Measurements from ENCODE around the gene ACVR2B.

The ACVR2B gene

GRCh38 chr3:38473229-38473628 lies 19.5 kb downstream of the ACVR2B start:
- no peak overlapping the region for H2AFZ ChIP-seq
- no peaks in the 10 kb centered on the region for H3K36me3 ChIP-seq (ENCODE audit: control insufficient read depth, insufficient read depth, low read length)
- peaks cover 30% of the 10 kb centered on the region for H3K4me1 ChIP-seq
- H3K79me2 ChIP-seq = peaks cover 48% of the 10 kb centered on the region
- no peak overlapping the region for H3K4me2 ChIP-seq (ENCODE audit: low read length)
- H3K4me3 ChIP-seq (ENCODE audit: low read depth, low read length) = no peak overlapping the region
- no peaks in the 10 kb centered on the region for H3K27me3 ChIP-seq (ENCODE audit: control insufficient read depth, insufficient read depth, low read length)
- H3K9me3 ChIP-seq (ENCODE audit: control insufficient read depth, low read length) = no peaks in the 10 kb centered on the region
- H3K9ac ChIP-seq = no peak overlapping the region
- no peak overlapping the region for H3K27ac ChIP-seq
- no peak for TF ChIP-seq CTCF (IDR thresholded peaks at IDR 0.05)

GRCh38 chr3:38474928-38475605 lies 21.4 kb downstream of the ACVR2B start:
- no peak for TF ChIP-seq CTCF (IDR thresholded peaks at IDR 0.05)
- H3K79me2 ChIP-seq = peaks cover 42% of the 10 kb centered on the region
- H3K9ac ChIP-seq = no peak overlapping the region
- H3K27ac ChIP-seq = no peak overlapping the region
- H3K4me1 ChIP-seq = peaks cover 20% of the 10 kb centered on the region
- no peak overlapping the region for H3K4me2 ChIP-seq (ENCODE audit: low read length)
- no peaks in the 10 kb centered on the region for H3K27me3 ChIP-seq (ENCODE audit: control insufficient read depth, insufficient read depth, low read length)
- no peaks in the 10 kb centered on the region for H3K36me3 ChIP-seq (ENCODE audit: control insufficient read depth, insufficient read depth, low read length)
- no peak overlapping the region for H2AFZ ChIP-seq
- no peak overlapping the region for H3K4me3 ChIP-seq (ENCODE audit: low read depth, low read length)
- no peaks in the 10 kb centered on the region for H3K9me3 ChIP-seq (ENCODE audit: control insufficient read depth, low read length)

- H3K9me3 ChIP-seq (ENCODE audit: control insufficient read depth, low read length) = no peaks in the 10 kb centered on the region
- H3K27me3 ChIP-seq (ENCODE audit: control insufficient read depth, insufficient read depth, low read length) = no peaks in the 10 kb centered on the region
- no peak overlapping the region for H3K4me2 ChIP-seq (ENCODE audit: low read length)
- peaks cover 20% of the 10 kb centered on the region for H3K4me1 ChIP-seq
- TF ChIP-seq CTCF (IDR thresholded peaks at IDR 0.05) = no peak
- H3K79me2 ChIP-seq = peaks cover 40% of the 10 kb centered on the region
- no peak overlapping the region for H3K9ac ChIP-seq
- H3K4me3 ChIP-seq (ENCODE audit: low read depth, low read length) = no peak overlapping the region
- no peak overlapping the region for H2AFZ ChIP-seq
- H3K36me3 ChIP-seq (ENCODE audit: control insufficient read depth, insufficient read depth, low read length) = no peaks in the 10 kb centered on the region
- no peak overlapping the region for H3K27ac ChIP-seq
Observed at GRCh38 chr3:38475716-38476115, 22.0 kb downstream of the ACVR2B start.

GRCh38 chr3:38476157-38476756 lies 22.6 kb downstream of the ACVR2B start:
- no peak overlapping the region for H3K27ac ChIP-seq
- no peaks in the 10 kb centered on the region for H3K27me3 ChIP-seq (ENCODE audit: control insufficient read depth, insufficient read depth, low read length)
- H3K79me2 ChIP-seq = peaks cover 40% of the 10 kb centered on the region
- H3K9ac ChIP-seq = no peak overlapping the region
- no peak overlapping the region for H3K4me3 ChIP-seq (ENCODE audit: low read depth, low read length)
- H3K36me3 ChIP-seq (ENCODE audit: control insufficient read depth, insufficient read depth, low read length) = no peaks in the 10 kb centered on the region
- H3K9me3 ChIP-seq (ENCODE audit: control insufficient read depth, low read length) = no peaks in the 10 kb centered on the region
- no peak overlapping the region for H2AFZ ChIP-seq
- H3K4me2 ChIP-seq (ENCODE audit: low read length) = no peak overlapping the region
- peaks cover 18% of the 10 kb centered on the region for H3K4me1 ChIP-seq
- no peak for TF ChIP-seq CTCF (IDR thresholded peaks at IDR 0.05)
